Measurements from ENCODE around the gene SLC35F3. TPM values are rescaled to one million over a fixed set of nuclear protein-coding genes. Genes with fewer than 3 reads are reported as not detected.

SLC35F3 gene
- total and polyA plus RNA-seq, 2 experiments from 2014 or later: 0.80 to 1.3 TPM

DNA sequence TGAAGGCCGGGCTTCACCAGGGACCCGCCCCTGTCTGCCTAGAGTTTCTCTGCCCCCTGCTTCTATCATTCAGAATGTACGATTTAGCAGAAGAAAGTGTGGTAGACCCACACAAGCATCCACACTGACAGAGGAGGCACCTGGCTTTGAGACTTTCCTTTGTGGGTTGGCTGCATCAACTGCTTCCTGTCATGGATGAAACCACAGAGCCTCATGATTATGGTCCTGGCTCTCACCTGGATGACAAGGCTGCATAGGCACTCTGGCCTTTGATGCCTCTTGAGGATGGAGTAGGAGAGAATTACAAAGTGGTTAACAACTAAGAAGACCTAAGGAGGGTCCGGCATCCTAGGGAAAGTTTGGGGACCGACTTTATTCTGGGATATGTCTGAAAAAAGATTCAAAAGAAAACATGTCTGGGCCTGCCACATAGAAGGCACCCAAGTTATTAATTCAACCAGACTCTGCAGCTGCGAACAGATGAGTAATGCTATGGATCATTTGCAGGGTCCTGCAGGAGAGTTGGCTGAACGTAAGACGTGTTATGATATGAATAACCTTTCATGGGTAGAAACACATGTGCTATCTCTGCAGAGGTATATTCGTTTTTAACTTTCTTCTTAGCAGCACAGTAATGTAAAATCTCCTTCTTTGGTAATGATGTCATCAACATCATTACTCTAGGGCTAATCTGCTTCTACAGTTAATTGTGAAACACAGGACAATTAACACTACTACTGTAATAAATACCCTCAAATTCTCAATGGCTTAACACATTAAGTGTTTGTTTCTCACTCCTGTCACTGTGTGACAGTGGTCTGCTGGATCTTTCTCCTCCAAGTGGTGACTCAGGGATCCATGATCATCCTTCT is 136.2 kb downstream of the SLC35F3 start:
- Histone ChIP-seq H3K4me1 (ENCODE audit: insufficient read depth) (no peaks in the 10 kb centered on the region), H3K4me2 (no peak overlapping the region), H3K79me2 (no peaks in the 10 kb centered on the region), H3K9me3 (ENCODE audit: low read depth) (no peaks in the 10 kb centered on the region), H4K20me1 (ENCODE audit: insufficient read depth, poor library complexity, severe bottlenecking) (no peaks in the 10 kb centered on the region), H2AFZ (no peak overlapping the region), H3K9me2 (replicated peaks; ENCODE audit: insufficient read depth) (no peaks in the 10 kb centered on the region), H3K27me3 (no peaks in the 10 kb centered on the region), H3K4me3 (no peak overlapping the region), H3K27ac (no peak overlapping the region), H3K36me3 (replicated peaks; ENCODE audit: insufficient read depth, low read depth) (no peaks in the 10 kb centered on the region)
- no peak for TF ChIP-seq EZH2phosphoT487 (IDR thresholded peaks at IDR 0.05; ENCODE audit: low read depth, severe bottlenecking, unreplicated experiment)
- TF ChIP-seq, protein P1, sequence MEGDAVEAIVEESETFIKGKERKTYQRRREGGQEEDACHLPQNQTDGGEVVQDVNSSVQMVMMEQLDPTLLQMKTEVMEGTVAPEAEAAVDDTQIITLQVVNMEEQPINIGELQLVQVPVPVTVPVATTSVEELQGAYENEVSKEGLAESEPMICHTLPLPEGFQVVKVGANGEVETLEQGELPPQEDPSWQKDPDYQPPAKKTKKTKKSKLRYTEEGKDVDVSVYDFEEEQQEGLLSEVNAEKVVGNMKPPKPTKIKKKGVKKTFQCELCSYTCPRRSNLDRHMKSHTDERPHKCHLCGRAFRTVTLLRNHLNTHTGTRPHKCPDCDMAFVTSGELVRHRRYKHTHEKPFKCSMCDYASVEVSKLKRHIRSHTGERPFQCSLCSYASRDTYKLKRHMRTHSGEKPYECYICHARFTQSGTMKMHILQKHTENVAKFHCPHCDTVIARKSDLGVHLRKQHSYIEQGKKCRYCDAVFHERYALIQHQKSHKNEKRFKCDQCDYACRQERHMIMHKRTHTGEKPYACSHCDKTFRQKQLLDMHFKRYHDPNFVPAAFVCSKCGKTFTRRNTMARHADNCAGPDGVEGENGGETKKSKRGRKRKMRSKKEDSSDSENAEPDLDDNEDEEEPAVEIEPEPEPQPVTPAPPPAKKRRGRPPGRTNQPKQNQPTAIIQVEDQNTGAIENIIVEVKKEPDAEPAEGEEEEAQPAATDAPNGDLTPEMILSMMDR (IDR thresholded peaks at IDR 0.05; ENCODE audit: poor library complexity): no peak
- no peak for TF ChIP-seq EZH2 (IDR thresholded peaks at IDR 0.05; ENCODE audit: borderline replicate concordance)
- WGBS (ENCODE audit: low lambda C conversion rate, missing lambda C conversion rate): 90% methylated on average over 9 of the region's 9 CpGs
- DNase-seq (ENCODE audit: low spot score): no peak

DNA sequence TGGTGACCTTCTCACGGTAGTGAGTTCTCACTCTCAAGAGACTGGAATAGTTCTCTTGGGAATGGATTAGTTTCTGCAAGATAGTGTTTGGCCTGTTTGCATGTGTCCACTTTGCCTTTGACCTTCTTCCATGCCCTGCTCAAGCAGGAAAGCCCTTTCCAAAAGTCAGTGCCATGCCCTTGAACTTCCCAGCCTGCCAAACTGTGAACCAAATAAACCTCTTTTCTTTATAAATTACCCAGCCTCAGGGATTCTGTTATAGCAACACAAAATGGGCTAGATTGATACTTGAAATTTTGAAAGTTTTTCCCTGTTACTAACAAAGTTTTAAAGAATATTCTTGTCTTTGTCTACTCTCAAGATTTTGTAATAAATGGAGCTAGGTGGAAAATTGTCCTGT is 139.6 kb downstream of the SLC35F3 start:
- H2AFZ ChIP-seq: no peak overlapping the region
- no peaks in the 10 kb centered on the region for H3K9me2 ChIP-seq (replicated peaks; ENCODE audit: insufficient read depth)
- no peak for TF ChIP-seq EZH2 (IDR thresholded peaks at IDR 0.05; ENCODE audit: borderline replicate concordance)
- no peak for TF ChIP-seq EZH2phosphoT487 (IDR thresholded peaks at IDR 0.05; ENCODE audit: low read depth, severe bottlenecking, unreplicated experiment)
- TF ChIP-seq, protein P1 (IDR thresholded peaks at IDR 0.05; ENCODE audit: poor library complexity): no peak
- H3K36me3 ChIP-seq (replicated peaks; ENCODE audit: insufficient read depth, low read depth): no peaks in the 10 kb centered on the region
- H3K4me1 ChIP-seq (ENCODE audit: insufficient read depth): no peaks in the 10 kb centered on the region
- no peak for DNase-seq (ENCODE audit: low spot score)
- no peak overlapping the region for H3K27ac ChIP-seq
- H3K4me2 ChIP-seq: no peak overlapping the region
- 97% methylated on average over 1 of the region's 1 CpG for WGBS (ENCODE audit: low lambda C conversion rate, missing lambda C conversion rate)
- H3K4me3 ChIP-seq: no peak overlapping the region
- H3K27me3 ChIP-seq: peaks cover 3% of the 10 kb centered on the region
- H3K9me3 ChIP-seq (ENCODE audit: low read depth): no peaks in the 10 kb centered on the region
- H4K20me1 ChIP-seq (ENCODE audit: insufficient read depth, poor library complexity, severe bottlenecking): no peaks in the 10 kb centered on the region
- no peaks in the 10 kb centered on the region for H3K79me2 ChIP-seq

DNA sequence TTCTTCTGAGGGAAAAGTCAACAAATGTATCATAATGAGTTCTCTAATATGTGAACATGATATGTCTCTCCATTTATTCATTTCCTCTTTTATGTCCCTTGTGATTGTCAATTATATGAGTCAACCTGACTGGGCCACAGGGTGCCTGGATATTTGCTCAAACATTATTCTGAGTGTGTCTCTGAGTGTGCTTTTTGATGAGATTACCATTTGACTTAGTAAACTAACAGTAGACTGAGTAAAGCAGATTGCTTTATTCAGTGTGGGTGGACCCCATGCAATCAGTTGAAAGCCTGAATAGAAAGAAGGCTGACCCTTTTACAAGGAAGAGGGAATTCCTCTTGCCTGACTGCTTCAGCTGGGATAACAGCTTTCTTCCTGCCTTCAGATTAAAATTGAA is 142.6 kb downstream of the SLC35F3 start:
- no peak for TF ChIP-seq EZH2 (IDR thresholded peaks at IDR 0.05; ENCODE audit: borderline replicate concordance)
- TF ChIP-seq, protein P1 (IDR thresholded peaks at IDR 0.05; ENCODE audit: poor library complexity): no peak
- TF ChIP-seq EZH2phosphoT487 (IDR thresholded peaks at IDR 0.05; ENCODE audit: low read depth, severe bottlenecking, unreplicated experiment): no peak

More for the DNA sequence above, 142.6 kb downstream of the SLC35F3 start:
- Histone ChIP-seq H3K4me3 (no peak overlapping the region), H3K79me2 (no peaks in the 10 kb centered on the region), H3K4me2 (no peak overlapping the region), H3K36me3 (replicated peaks; ENCODE audit: insufficient read depth, low read depth) (no peaks in the 10 kb centered on the region), H3K27me3 (peaks cover 3% of the 10 kb centered on the region), H3K9me3 (ENCODE audit: low read depth) (no peaks in the 10 kb centered on the region), H3K9me2 (replicated peaks; ENCODE audit: insufficient read depth) (no peaks in the 10 kb centered on the region), H3K27ac (no peak overlapping the region), H2AFZ (no peak overlapping the region), H3K4me1 (ENCODE audit: insufficient read depth) (no peaks in the 10 kb centered on the region), H4K20me1 (ENCODE audit: insufficient read depth, poor library complexity, severe bottlenecking) (no peaks in the 10 kb centered on the region)
- DNase-seq (ENCODE audit: low spot score): no peak
